Endothelial cell of umbilical vein (primary cell): ENCODE data around the gene JUND. TPM values are rescaled to one million over a fixed set of nuclear protein-coding genes. Genes with fewer than 3 reads are reported as not detected.

Source experiments
- BruUV-seq: library from RNA; stranded (reverse); fragments of 400-500 nt; replicated peaks from 2 replicates; lab custom pipeline; 2021; lab: Mats Ljungman, UMichigan
- CTCF ChIA-PET: fragments of 300-600, 350-600 bp; sonication (Branson Sonifier 250); formaldehyde crosslinking; loops from one replicate; lab custom pipeline; 2021; ENCODE audit warnings: antibody characterized with exemption, inconsistent platforms; lab: Charles Lee
- POLR2A ChIA-PET: fragments of 300-600, 350-600 bp; sonication (Branson Sonifier 250); formaldehyde crosslinking; loops from one replicate; lab custom pipeline; 2021; ENCODE audit warnings: antibody characterized with exemption, inconsistent platforms; lab: Charles Lee
- DNase-seq: peaks from one replicate; pipeline ENCODE4 v3.0.0-alpha.2; 2011; ENCODE audit warnings: low read depth, low spot score
- FAIRE-seq: peaks from 2 replicates; lab custom pipeline; 2011; peaks lifted over from hg19 to GRCh38; lab: Jason Lieb, UNC
- H2AFZ ChIP-seq: 2 replicates; pipeline ENCODE4 v1.6.0; 2012; ENCODE audit warnings: low read depth, low read length, control low read depth, inconsistent platforms
- H3K27ac ChIP-seq: 2 replicates; pipeline ENCODE4 v1.5.1; 2011; ENCODE audit warnings: low read depth, mild to moderate bottlenecking, control low read depth, low read length, moderate library complexity; ENCODE audit not compliant: insufficient read depth
- H3K27me3 ChIP-seq, 2 experiments: 2 replicates each; pipeline versions ENCODE4 v1.6.0 to v1.6.1; 2011; ENCODE audit warnings: low read length in 2 of 2, mixed read lengths in 1 of 2; ENCODE audit not compliant: control insufficient read depth in 2 of 2, insufficient read depth in 2 of 2
- H3K36me3 ChIP-seq, 2 experiments: 2 replicates in 1 of 2; 3 replicates in 1 of 2; pipeline ENCODE4 v1.5.1; 2011; ENCODE audit warnings: low read length in 2 of 2, mild to moderate bottlenecking in 1 of 2, moderate library complexity in 1 of 2; ENCODE audit not compliant: control insufficient read depth in 2 of 2, insufficient read depth in 2 of 2; ENCODE audit errors: extremely low read depth in 1 of 2
- H3K4me1 ChIP-seq: 3 replicates; pipeline ENCODE4 v1.5.1; 2011; ENCODE audit warnings: mild to moderate bottlenecking, low read length; ENCODE audit not compliant: control insufficient read depth, insufficient read depth; ENCODE audit errors: extremely low read depth
- H3K4me2 ChIP-seq: 2 replicates; pipeline ENCODE4 v1.6.1; 2011; ENCODE audit warnings: low read length, control low read depth, mixed read lengths; ENCODE audit not compliant: insufficient read depth
- H3K4me3 ChIP-seq, 3 experiments: fragments of 200-600 bp in 1 of 3; sonication (generic), shearing (Covaris generic) in 1 of 3; replicated peaks in 1 of 3; 2 replicates each; pipeline ENCODE4 v1.5.1; 2011 to 2016; ENCODE audit warnings: control low read depth in 3 of 3, low read length in 3 of 3, mild to moderate bottlenecking in 2 of 3, inconsistent platforms in 1 of 3, low read depth in 1 of 3, moderate library complexity in 1 of 3; ENCODE audit not compliant: insufficient read depth in 1 of 3
- H3K79me2 ChIP-seq: 2 replicates; pipeline ENCODE4 v1.6.0; 2012; ENCODE audit warnings: low read length, inconsistent platforms; ENCODE audit not compliant: control insufficient read depth, insufficient read depth
- H3K9ac ChIP-seq: replicated peaks from 2 replicates; pipeline ENCODE3; 2011; ENCODE audit warnings: low read length, control low read depth; ENCODE audit not compliant: insufficient read depth; ENCODE audit errors: extremely low read depth
- H3K9me1 ChIP-seq: replicated peaks from 3 replicates; pipeline ENCODE4 v1.6.0; 2011; ENCODE audit warnings: mild to moderate bottlenecking, low read length; ENCODE audit not compliant: control insufficient read depth, insufficient read depth; ENCODE audit errors: extremely low read depth
- H3K9me3 ChIP-seq: replicated peaks from 2 replicates; pipeline ENCODE4 v1.5.1; 2012; ENCODE audit warnings: low read length, inconsistent platforms; ENCODE audit not compliant: control insufficient read depth, insufficient read depth
- H4K20me1 ChIP-seq: replicated peaks from 2 replicates; pipeline ENCODE3; 2011; ENCODE audit warnings: mild to moderate bottlenecking, low read length; ENCODE audit not compliant: control insufficient read depth, insufficient read depth; ENCODE audit errors: extremely low read depth
- EZH2 ChIP-seq: IDR thresholded peaks from 2 replicates; pipeline ENCODE4 v1.6.1; 2012; ENCODE audit warnings: borderline replicate concordance, low read depth, mild to moderate bottlenecking, moderate library complexity, low read length, inconsistent platforms; ENCODE audit not compliant: severe bottlenecking
- FOS ChIP-seq: IDR thresholded peaks from 2 replicates; pipeline ENCODE4 v1.6.1; 2011; ENCODE audit warnings: mild to moderate bottlenecking, low read length, moderate library complexity, borderline replicate concordance; ENCODE audit not compliant: insufficient read depth
- GATA2 ChIP-seq: IDR thresholded peaks from 2 replicates; pipeline ENCODE4 v1.7.0; 2011; ENCODE audit warnings: low read depth, mild to moderate bottlenecking, moderate library complexity, mixed read lengths, low read length; ENCODE audit not compliant: insufficient read length, insufficient read depth
- JUN ChIP-seq: IDR thresholded peaks from 2 replicates; pipeline ENCODE4 v1.6.1; 2011; ENCODE audit warnings: borderline replicate concordance, low read depth; ENCODE audit not compliant: insufficient read length, insufficient read depth
- MYC ChIP-seq: IDR thresholded peaks from one replicate; pipeline ENCODE4 v1.6.1; 2011; ENCODE audit warnings: mild to moderate bottlenecking, low read depth, low read length
- POLR2A ChIP-seq: IDR thresholded peaks from 2 replicates; pipeline ENCODE4 v1.6.1; 2012; ENCODE audit warnings: low read depth, mild to moderate bottlenecking, control low read depth, low read length
- POLR2AphosphoS5 ChIP-seq: IDR thresholded peaks from 2 replicates; pipeline ENCODE4 v1.6.1; 2012; ENCODE audit warnings: low read depth, mild to moderate bottlenecking, control low read depth, low read length, moderate library complexity; ENCODE audit not compliant: insufficient read depth
- dilution Hi-C: fragments of 300-500 bp; cut with MboI; formaldehyde crosslinking; loops from one replicate; pipeline ENCODE4 v1.15.0; 2019; ENCODE audit warnings: low sequenced_read_pairs; ENCODE audit not compliant: extremely low pct_ligation_motif_present
- intact Hi-C: fragments of 100-400 bp; cut with micrococcal nuclease; formaldehyde crosslinking; loops from one replicate; pipeline ENCODE4 v1.10.0; 2022
- polyA plus RNA-seq, 4 experiments: library from polyadenylated mRNA; depleted of rRNA in 3 of 4; stranded (reverse) in 3 of 4; unstranded in 1 of 4; fragments of >200 nt; gene quantifications; 2 replicates each; pipeline versions ENCODE4 v1.2.1 to v1.2.3, GENCODE V29; 2011 to 2012; ENCODE audit warnings: missing spikeins in 1 of 4
- total RNA-seq: library from RNA; stranded (reverse); gene quantifications from 2 replicates; pipeline ENCODE4 v1.2.3, GENCODE V29; 2021
- TF ChIP-seq, protein P1 (sequence below): IDR thresholded peaks from 2 replicates; pipeline ENCODE4 v1.6.1; 2011; ENCODE audit not compliant: insufficient read depth, insufficient read length
- TF ChIP-seq, protein P2 (sequence below), 2 donors: IDR thresholded peaks; 1 replicate in 1 of 2; 2 replicates in 1 of 2; pipeline ENCODE4 v1.5.1; 2011; ENCODE audit warnings: low read length in 2 of 2, mild to moderate bottlenecking in 2 of 2, moderate library complexity in 2 of 2, control low read depth in 1 of 2, inconsistent platforms in 1 of 2, low read depth in 1 of 2; ENCODE audit not compliant: insufficient read depth in 1 of 2; ENCODE audit errors: extremely low read depth in 1 of 2

JUND gene
- total and polyA plus RNA-seq, 2 donors (not counting 3 experiments of a cell fraction or from before 2014, with no cell fraction given), result 91.4 to 130 TPM

DNA sequence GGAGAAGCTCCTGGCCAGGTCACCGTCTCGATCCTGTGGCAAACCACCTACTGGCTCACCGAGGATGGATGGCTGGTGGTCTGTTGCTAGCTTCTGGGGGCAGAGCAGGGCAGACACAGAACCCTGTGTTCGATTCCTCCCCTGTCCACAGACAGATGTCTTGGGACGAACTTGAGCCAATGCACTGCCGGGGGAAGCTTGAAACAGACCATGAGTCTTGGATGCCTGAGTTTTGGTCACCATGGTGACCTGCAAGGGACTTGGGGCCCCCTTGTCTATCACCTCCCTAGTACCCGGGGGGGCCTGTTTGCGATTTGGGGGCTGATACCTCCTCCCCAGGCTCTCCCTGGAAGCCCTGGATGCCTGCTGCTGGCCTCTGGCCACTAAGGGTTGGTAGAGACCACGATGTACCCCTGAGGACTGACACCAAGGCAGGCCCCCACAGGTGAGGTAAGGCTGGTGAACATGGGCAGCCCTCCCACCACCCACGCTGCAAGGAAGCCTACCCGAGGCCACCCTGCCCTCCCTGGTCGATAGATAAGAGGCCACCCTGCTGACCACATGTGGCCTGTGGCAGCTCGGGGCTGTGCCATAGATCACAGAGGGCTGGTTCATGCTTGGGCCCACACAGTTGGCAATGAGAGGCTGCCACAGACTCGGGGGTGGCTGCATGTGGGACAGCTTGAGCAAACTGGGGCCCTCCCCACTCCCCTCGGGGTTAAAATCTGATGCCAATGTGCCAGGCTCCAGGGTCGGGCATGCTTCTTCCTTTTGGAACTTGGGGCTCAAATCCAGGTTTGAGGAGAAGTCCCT is 17.9 kb downstream of the JUND start:
- Histone ChIP-seq H3K4me2 (no peak overlapping the region), H3K27ac (no peak overlapping the region), H2AFZ (no peak overlapping the region), H3K79me2 (no peaks in the 10 kb centered on the region), H4K20me1 (no peaks in the 10 kb centered on the region), H3K9ac (no peak overlapping the region), H3K27me3 (no peaks in the 10 kb centered on the region), H3K9me1 (no peaks in the 10 kb centered on the region), H3K4me3 (no peak overlapping the region), H3K9me3 (no peaks in the 10 kb centered on the region), H3K4me1 (no peaks in the 10 kb centered on the region), H3K36me3 (peaks cover 0 to 14% of the 10 kb centered on the region in 2 experiments)
- no TSS peak for BruUV-seq
- intact Hi-C loops (no loop called here), dilution Hi-C loops (no loop called here)
- FAIRE-seq, result no peak
- POLR2A ChIA-PET, result interaction anchor here (0.5 kb wide), 1 partner anchor 9 kb away, joined by 4 read pairs; no protein-coding TSS in a partner anchor
- DNase-seq, result no peak
- CTCF ChIA-PET, result interaction anchor here (1.0 to 2.1 kb wide), 6 partner anchors 11 to 150 kb away, joined by 3 to 7 read pairs (median 4); no protein-coding TSS in a partner anchor
- no peak for TF ChIP-seq POLR2A
- TF ChIP-seq GATA2, result no peak
- TF ChIP-seq POLR2AphosphoS5, result no peak
- no peak for TF ChIP-seq MYC
- no peak for TF ChIP-seq JUN
- TF ChIP-seq, protein P1, sequence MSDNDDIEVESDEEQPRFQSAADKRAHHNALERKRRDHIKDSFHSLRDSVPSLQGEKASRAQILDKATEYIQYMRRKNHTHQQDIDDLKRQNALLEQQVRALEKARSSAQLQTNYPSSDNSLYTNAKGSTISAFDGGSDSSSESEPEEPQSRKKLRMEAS, result no peak
- no peak for TF ChIP-seq FOS
- TF ChIP-seq, protein P2, sequence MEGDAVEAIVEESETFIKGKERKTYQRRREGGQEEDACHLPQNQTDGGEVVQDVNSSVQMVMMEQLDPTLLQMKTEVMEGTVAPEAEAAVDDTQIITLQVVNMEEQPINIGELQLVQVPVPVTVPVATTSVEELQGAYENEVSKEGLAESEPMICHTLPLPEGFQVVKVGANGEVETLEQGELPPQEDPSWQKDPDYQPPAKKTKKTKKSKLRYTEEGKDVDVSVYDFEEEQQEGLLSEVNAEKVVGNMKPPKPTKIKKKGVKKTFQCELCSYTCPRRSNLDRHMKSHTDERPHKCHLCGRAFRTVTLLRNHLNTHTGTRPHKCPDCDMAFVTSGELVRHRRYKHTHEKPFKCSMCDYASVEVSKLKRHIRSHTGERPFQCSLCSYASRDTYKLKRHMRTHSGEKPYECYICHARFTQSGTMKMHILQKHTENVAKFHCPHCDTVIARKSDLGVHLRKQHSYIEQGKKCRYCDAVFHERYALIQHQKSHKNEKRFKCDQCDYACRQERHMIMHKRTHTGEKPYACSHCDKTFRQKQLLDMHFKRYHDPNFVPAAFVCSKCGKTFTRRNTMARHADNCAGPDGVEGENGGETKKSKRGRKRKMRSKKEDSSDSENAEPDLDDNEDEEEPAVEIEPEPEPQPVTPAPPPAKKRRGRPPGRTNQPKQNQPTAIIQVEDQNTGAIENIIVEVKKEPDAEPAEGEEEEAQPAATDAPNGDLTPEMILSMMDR (IDR thresholded peaks at IDR 0.05; ENCODE audit: extremely low read depth in 1 of 2, insufficient read depth in 1 of 2, low read depth in 1 of 2, low read length in 2 of 2), result no peak
- no peak for TF ChIP-seq EZH2
